H1 (cell line): ENCODE measurements around the gene CDH12. TPM values are rescaled to one million over a fixed set of nuclear protein-coding genes. Genes with fewer than 3 reads are reported as not detected.

Source experiments
- CHD7 ChIP-seq: fragments of 300-600 bp; sonication (generic); IDR thresholded peaks from 2 replicates; pipeline ENCODE4 v1.7.1; 2012; ENCODE audit warnings: low read length, moderate library complexity, mild to moderate bottlenecking, inconsistent platforms; ENCODE audit not compliant: insufficient replicate concordance
- MAX ChIP-seq: IDR thresholded peaks from 2 replicates; pipeline ENCODE4 v1.6.1; 2012; ENCODE audit warnings: inconsistent platforms
- RAD21 ChIP-seq, 2 experiments: IDR thresholded peaks in 1 of 2; conservative IDR thresholded peaks in 1 of 2; 2 replicates each; pipeline ENCODE4 v1.6.1; 2011; ENCODE audit warnings: low read depth in 2 of 2, low read length in 2 of 2, improper control_type of control experiment in 1 of 2, inconsistent platforms in 1 of 2, mild to moderate bottlenecking in 1 of 2, moderate library complexity in 1 of 2
- polyA plus RNA-seq, 7 experiments: library from polyadenylated mRNA; depleted of rRNA in 3 of 7; stranded (reverse) in 5 of 7; unstranded in 2 of 7; fragments of >200 nt in 5 of 7; fragments of 200-250 nt in 2 of 7; gene quantifications; 1 replicate in 5 of 7; 2 replicates in 1 of 7; 4 replicates in 1 of 7; pipeline versions ENCODE4 v1.2.1 to v1.2.3, GENCODE V29; 2011 to 2013; ENCODE audit warnings: missing spikeins in 2 of 7, mixed read lengths in 2 of 7
- total RNA-seq: library from RNA; stranded (reverse); fragmentation: NEBNext Ultra II Directional; extraction: Animal tissue kit (Norgen Biotek cat#: 25700); gene quantifications from 2 replicates; pipeline ENCODE4 v1.2.1, GENCODE V29; 2021

Gene CDH12
- total and polyA plus RNA-seq, 2 of the 8 experiments (the other 6 are each of a cell fraction or from before 2014, with no cell fraction given), result 0.03 TPM; not detected in 1

GRCh38 chr5:21919414-21920022 is 933.6 kb downstream of the CDH12 start (continued):
- no peak for TF ChIP-seq CHD7
- peak; percentile 37; the same call in 1 of the 2 replicates for TF ChIP-seq MAX
- TF ChIP-seq RAD21 (IDR thresholded peaks at IDR 0.05 in 1 of 2, conservative IDR thresholded peaks at IDR 0.05 in 1 of 2; ENCODE audit: low read depth in 2 of 2, low read length in 2 of 2), result peak; percentile 85 to 86
